ENCODE measurements around the gene POLE4.
A peak's percentile ranks its signal among the peaks of the same experiment; 100 is the strongest.

The POLE4 gene

DNA sequence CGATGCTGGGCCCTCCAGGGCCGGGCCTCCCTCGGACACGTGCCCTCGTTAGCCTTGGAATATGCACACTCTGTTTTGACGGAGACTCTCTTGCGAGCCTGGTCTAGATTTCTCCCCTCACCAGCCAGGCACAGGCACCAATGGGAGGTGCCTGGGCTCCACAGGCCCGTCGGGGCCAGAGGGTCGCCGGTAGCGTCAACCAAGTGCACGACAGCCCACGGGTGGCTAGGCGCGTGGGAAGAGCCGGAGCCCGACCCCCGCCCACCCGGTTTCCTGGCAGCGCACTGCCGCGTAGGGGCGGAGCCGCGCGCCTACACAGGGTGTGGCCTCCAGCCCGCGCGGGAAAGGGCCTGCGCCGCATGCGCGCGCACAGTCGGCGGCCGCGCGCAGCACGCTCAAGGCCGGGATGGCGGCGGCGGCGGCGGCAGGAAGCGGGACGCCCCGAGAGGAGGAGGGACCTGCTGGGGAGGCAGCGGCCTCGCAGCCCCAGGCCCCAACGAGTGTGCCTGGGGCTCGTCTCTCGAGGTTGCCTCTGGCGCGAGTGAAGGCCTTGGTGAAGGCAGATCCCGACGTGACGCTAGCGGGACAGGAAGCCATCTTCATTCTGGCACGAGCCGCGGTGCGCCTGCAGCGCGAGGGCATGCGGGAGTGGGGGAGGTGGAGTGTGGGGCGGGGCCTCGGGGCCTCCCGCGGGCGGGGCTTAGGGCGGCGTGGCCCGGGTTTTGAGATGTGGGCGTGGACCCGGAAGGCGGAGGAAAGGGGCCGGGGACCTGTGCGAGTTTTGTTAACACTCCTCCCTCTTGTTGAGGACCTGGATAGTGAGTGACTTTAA is at the start of gene POLE4 (continued):
- peak; percentile 82; the same call in 1 of the 2 replicates for TF ChIP-seq ZNF600 (tag by site-specific recombination; IDR thresholded peaks at IDR 0.05)
- TF ChIP-seq ZNF302 (tag by site-specific recombination; IDR thresholded peaks at IDR 0.05; ENCODE audit: low read depth): no peak
- no peak; the same call in 1 of the 2 replicates for TF ChIP-seq ZNF10 (tag by site-specific recombination; IDR thresholded peaks at IDR 0.05)
- no peak for TF ChIP-seq ZNF488 (tag by site-specific recombination; IDR thresholded peaks at IDR 0.05)
- TF ChIP-seq ZBTB11 (tag by site-specific recombination; conservative IDR thresholded peaks at IDR 0.05; ENCODE audit: low read depth): 0 out of 2 replicates have a peak, but pooled peaks have one; percentile 16
- no peak for TF ChIP-seq GLI4 (tag by site-specific recombination; IDR thresholded peaks at IDR 0.05)
- TF ChIP-seq, protein P1, sequence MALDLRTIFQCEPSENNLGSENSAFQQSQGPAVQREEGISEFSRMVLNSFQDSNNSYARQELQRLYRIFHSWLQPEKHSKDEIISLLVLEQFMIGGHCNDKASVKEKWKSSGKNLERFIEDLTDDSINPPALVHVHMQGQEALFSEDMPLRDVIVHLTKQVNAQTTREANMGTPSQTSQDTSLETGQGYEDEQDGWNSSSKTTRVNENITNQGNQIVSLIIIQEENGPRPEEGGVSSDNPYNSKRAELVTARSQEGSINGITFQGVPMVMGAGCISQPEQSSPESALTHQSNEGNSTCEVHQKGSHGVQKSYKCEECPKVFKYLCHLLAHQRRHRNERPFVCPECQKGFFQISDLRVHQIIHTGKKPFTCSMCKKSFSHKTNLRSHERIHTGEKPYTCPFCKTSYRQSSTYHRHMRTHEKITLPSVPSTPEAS (tag by site-specific recombination; IDR thresholded peaks at IDR 0.05): no peak
- TF ChIP-seq OVOL3 (tag by site-specific recombination; IDR thresholded peaks at IDR 0.05): no peak
- no peak for TF ChIP-seq ZNF585B (tag by site-specific recombination; IDR thresholded peaks at IDR 0.05)
- peak; percentile 93 for TF ChIP-seq ZFHX2 (tag by site-specific recombination; conservative IDR thresholded peaks at IDR 0.05)
- TF ChIP-seq ZNF121 (tag by site-specific recombination; IDR thresholded peaks at IDR 0.05): peak; percentile 23; the same call in 1 of the 2 replicates
- no peak for TF ChIP-seq ZNF311 (tag by site-specific recombination; IDR thresholded peaks at IDR 0.05; ENCODE audit: borderline replicate concordance)
- TF ChIP-seq CTCF (tag by site-specific recombination; IDR thresholded peaks at IDR 0.05): no peak; the same call in 1 of the 2 replicates
- TF ChIP-seq, protein P2, sequence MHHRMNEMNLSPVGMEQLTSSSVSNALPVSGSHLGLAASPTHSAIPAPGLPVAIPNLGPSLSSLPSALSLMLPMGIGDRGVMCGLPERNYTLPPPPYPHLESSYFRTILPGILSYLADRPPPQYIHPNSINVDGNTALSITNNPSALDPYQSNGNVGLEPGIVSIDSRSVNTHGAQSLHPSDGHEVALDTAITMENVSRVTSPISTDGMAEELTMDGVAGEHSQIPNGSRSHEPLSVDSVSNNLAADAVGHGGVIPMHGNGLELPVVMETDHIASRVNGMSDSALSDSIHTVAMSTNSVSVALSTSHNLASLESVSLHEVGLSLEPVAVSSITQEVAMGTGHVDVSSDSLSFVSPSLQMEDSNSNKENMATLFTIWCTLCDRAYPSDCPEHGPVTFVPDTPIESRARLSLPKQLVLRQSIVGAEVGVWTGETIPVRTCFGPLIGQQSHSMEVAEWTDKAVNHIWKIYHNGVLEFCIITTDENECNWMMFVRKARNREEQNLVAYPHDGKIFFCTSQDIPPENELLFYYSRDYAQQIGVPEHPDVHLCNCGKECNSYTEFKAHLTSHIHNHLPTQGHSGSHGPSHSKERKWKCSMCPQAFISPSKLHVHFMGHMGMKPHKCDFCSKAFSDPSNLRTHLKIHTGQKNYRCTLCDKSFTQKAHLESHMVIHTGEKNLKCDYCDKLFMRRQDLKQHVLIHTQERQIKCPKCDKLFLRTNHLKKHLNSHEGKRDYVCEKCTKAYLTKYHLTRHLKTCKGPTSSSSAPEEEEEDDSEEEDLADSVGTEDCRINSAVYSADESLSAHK (tag by site-specific recombination; IDR thresholded peaks at IDR 0.05): no peak; the same call in 1 of the 2 replicates
- no peak for TF ChIP-seq TCF7L2 (IDR thresholded peaks at IDR 0.05; ENCODE audit: borderline replicate concordance, low read depth, low read length)
- TF ChIP-seq, protein P3, sequence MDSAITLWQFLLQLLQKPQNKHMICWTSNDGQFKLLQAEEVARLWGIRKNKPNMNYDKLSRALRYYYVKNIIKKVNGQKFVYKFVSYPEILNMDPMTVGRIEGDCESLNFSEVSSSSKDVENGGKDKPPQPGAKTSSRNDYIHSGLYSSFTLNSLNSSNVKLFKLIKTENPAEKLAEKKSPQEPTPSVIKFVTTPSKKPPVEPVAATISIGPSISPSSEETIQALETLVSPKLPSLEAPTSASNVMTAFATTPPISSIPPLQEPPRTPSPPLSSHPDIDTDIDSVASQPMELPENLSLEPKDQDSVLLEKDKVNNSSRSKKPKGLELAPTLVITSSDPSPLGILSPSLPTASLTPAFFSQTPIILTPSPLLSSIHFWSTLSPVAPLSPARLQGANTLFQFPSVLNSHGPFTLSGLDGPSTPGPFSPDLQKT (IDR thresholded peaks at IDR 0.05; ENCODE audit: borderline replicate concordance, low read depth, low read length): no peak
- peak; percentile 87 for TF ChIP-seq ZIC2 (tag by site-specific recombination; IDR thresholded peaks at IDR 0.05)
- TF ChIP-seq, protein P4, sequence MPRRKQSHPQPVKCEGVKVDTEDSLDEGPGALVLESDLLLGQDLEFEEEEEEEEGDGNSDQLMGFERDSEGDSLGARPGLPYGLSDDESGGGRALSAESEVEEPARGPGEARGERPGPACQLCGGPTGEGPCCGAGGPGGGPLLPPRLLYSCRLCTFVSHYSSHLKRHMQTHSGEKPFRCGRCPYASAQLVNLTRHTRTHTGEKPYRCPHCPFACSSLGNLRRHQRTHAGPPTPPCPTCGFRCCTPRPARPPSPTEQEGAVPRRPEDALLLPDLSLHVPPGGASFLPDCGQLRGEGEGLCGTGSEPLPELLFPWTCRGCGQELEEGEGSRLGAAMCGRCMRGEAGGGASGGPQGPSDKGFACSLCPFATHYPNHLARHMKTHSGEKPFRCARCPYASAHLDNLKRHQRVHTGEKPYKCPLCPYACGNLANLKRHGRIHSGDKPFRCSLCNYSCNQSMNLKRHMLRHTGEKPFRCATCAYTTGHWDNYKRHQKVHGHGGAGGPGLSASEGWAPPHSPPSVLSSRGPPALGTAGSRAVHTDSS (tag by site-specific recombination; IDR thresholded peaks at IDR 0.05): no peak
- TF ChIP-seq ZNF514 (tag by site-specific recombination; IDR thresholded peaks at IDR 0.05): no peak
- TF ChIP-seq ZSCAN16 (tag by site-specific recombination; IDR thresholded peaks at IDR 0.05): no peak
- no peak for TF ChIP-seq MZF1 (tag by site-specific recombination; IDR thresholded peaks at IDR 0.05; ENCODE audit: borderline replicate concordance)
- peak; percentile 91 for TF ChIP-seq YY1 (tag by site-specific recombination; IDR thresholded peaks at IDR 0.05)
- TF ChIP-seq ZBTB21 (tag by site-specific recombination; IDR thresholded peaks at IDR 0.05): no peak
- TF ChIP-seq ZNF239 (tag by site-specific recombination; IDR thresholded peaks at IDR 0.05): no peak
- TF ChIP-seq ZNF621 (tag by site-specific recombination; IDR thresholded peaks at IDR 0.05): no peak
- no peak for TF ChIP-seq ZNF140 (tag by site-specific recombination; IDR thresholded peaks at IDR 0.05)
- TF ChIP-seq ZNF114 (tag by site-specific recombination; IDR thresholded peaks at IDR 0.05): no peak

All from HEK293 (cell line).